Natural killer cell (primary cell): Measurements from ENCODE around the gene NADK2. TPM values are rescaled to one million over a fixed set of nuclear protein-coding genes. Genes with fewer than 3 reads are reported as not detected.

Experiments
- ATAC-seq, 3 donors: fragments of 150-1000 bp in 2 of 3; fragments of 200-7000 bp in 1 of 3; cut with Tn5 transposase; 1 replicate in 1 of 3; 2 replicates in 2 of 3; pipeline ENCODE4 v1.10.0; 2021; ENCODE audit warnings: mild to moderate bottlenecking in 2 of 3, moderate library complexity in 2 of 3
- DNase-seq, 2 donors: peaks; one replicate each; pipeline versions ENCODE4 v3.0.0 to v3.0.0-alpha.2; 2013 to 2021; ENCODE audit warnings: mixed read lengths in 1 of 2
- H3K27ac ChIP-seq: one replicate; pipeline ENCODE4 v1.5.1; 2013; ENCODE audit warnings: mild to moderate bottlenecking, low read length
- H3K27me3 ChIP-seq: one replicate; pipeline ENCODE4 v1.6.1; 2013; ENCODE audit warnings: low read length; ENCODE audit not compliant: control insufficient read depth, insufficient read depth
- H3K36me3 ChIP-seq: one replicate; pipeline ENCODE4 v1.6.1; 2013; ENCODE audit warnings: low read length; ENCODE audit not compliant: control insufficient read depth, insufficient read depth
- H3K4me1 ChIP-seq: one replicate; pipeline ENCODE4 v1.6.1; 2013; ENCODE audit warnings: low read length; ENCODE audit not compliant: control insufficient read depth, insufficient read depth
- H3K4me3 ChIP-seq: one replicate; pipeline ENCODE4 v1.5.1; 2013; ENCODE audit warnings: low read length
- H3K9me3 ChIP-seq: one replicate; pipeline ENCODE4 v1.6.1; 2013; ENCODE audit warnings: low read length; ENCODE audit not compliant: control insufficient read depth, insufficient read depth
- H3K27ac Mint-ChIP-seq, 2 donors: one replicate each; pipeline ENCODE4 v1.8.0; 2022; ENCODE audit warnings: mild to moderate bottlenecking in 2 of 2, mixed read lengths in 2 of 2, moderate library complexity in 1 of 2
- H3K27me3 Mint-ChIP-seq, 2 donors: one replicate each; pipeline ENCODE4 v1.8.0; 2022; ENCODE audit warnings: low read depth in 2 of 2, mixed read lengths in 2 of 2
- H3K36me3 Mint-ChIP-seq: one replicate; pipeline ENCODE4 v1.8.0; 2022; ENCODE audit warnings: mixed read lengths
- H3K4me1 Mint-ChIP-seq, 2 donors: one replicate each; pipeline ENCODE4 v1.8.0; 2022; ENCODE audit warnings: mixed read lengths in 2 of 2
- H3K4me3 Mint-ChIP-seq: one replicate; pipeline ENCODE4 v1.8.0; 2022; ENCODE audit warnings: mild to moderate bottlenecking, moderate library complexity, mixed read lengths
- H3K9me3 Mint-ChIP-seq, 2 donors: one replicate each; pipeline ENCODE4 v1.8.0; 2022; ENCODE audit warnings: mixed read lengths in 2 of 2
- WGBS: methylation state at CpG from one replicate; pipeline ENCODE4 v1.1.7; 2013; ENCODE audit warnings: missing lambda C conversion rate; ENCODE audit not compliant: insufficient coverage; 5-methylcytosine and 5-hydroxymethylcytosine counted together
- intact Hi-C: fragments of 100-400 bp; cut with micrococcal nuclease; formaldehyde crosslinking; loops from one replicate; pipeline ENCODE4 v1.14.2; 2022
- total RNA-seq, 4 donors: library from RNA; stranded (reverse); fragments of 120-200 nt in 1 of 4; gene quantifications; one replicate each; pipeline versions ENCODE4 v1.2.3 to v1.2.4, GENCODE V29; 2013 to 2022
- TF ChIP-seq, protein P1 (sequence below): fragments of 200-600 bp; IDR thresholded peaks from one replicate; pipeline ENCODE4 v1.8.0; 2022; ENCODE audit warnings: antibody characterized with exemption

NADK2 gene
- total RNA-seq, 3 donors from 2014 or later (not counting 1 experiment from before 2014, with no cell fraction given), result 13.1 to 16.2 (median 14.3) TPM

DNA sequence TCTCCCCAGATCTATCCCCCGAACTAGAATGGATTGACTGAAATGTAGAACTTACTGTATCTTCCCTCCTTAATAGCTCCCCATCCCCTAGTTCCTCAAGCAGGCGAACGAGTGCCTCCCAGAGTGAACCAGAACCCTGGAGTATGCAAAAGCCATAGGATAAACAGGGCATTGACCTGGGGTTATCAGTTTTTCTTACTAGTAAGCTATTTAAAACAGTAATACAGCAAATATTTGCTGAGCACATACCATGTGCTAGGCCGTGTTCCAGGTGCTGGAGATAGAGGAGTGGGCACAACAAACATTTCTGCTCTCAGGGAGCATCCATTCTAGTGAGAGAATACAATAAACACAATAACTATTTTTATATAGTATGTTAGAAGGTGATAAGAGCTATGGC is 88.0 kb downstream of the NADK2 start:
- WGBS, result 100% methylated on average over 3 of the region's 4 CpGs

DNA sequence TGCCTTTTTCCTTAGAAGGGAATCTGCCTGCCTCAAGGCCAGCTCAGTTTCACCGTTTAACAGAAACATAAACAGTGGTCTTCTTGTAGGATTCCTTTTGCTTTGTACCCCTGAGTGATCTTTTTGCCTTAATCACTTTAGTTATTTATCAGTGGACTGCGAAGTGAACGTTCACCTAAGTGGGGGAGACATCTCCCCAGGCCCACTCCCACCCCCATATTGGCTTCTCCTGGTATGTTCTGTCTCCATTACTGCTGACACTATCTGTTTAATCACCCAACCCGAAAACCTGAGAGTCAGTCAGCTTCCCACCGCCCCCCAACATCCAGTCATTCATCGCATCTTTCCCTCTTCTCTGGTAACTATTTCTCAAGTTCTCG is 88.4 kb downstream of the NADK2 start:
- intact Hi-C loops, result no loop called here
- no peaks in the 10 kb centered on the region for H3K9me3 ChIP-seq
- no peak overlapping the region for H3K27ac ChIP-seq
- H3K4me1 ChIP-seq, result peaks cover 14% of the 10 kb centered on the region
- TF ChIP-seq, protein P1, sequence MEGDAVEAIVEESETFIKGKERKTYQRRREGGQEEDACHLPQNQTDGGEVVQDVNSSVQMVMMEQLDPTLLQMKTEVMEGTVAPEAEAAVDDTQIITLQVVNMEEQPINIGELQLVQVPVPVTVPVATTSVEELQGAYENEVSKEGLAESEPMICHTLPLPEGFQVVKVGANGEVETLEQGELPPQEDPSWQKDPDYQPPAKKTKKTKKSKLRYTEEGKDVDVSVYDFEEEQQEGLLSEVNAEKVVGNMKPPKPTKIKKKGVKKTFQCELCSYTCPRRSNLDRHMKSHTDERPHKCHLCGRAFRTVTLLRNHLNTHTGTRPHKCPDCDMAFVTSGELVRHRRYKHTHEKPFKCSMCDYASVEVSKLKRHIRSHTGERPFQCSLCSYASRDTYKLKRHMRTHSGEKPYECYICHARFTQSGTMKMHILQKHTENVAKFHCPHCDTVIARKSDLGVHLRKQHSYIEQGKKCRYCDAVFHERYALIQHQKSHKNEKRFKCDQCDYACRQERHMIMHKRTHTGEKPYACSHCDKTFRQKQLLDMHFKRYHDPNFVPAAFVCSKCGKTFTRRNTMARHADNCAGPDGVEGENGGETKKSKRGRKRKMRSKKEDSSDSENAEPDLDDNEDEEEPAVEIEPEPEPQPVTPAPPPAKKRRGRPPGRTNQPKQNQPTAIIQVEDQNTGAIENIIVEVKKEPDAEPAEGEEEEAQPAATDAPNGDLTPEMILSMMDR, result no peak
- Mint-ChIP-seq H3K4me1 (peaks cover 66 to 73% of the 10 kb centered on the region in 2 donors), H3K36me3 (peaks cover 17% of the 10 kb centered on the region), H3K4me3 (peak overlapping the region; percentile 43), H3K9me3 (no peaks in the 10 kb centered on the region), H3K27ac (no peak overlapping the region), H3K27me3 (no peaks in the 10 kb centered on the region)
- 95% methylated on average over 7 of the region's 7 CpGs for WGBS
- ATAC-seq, result no peak
- H3K36me3 ChIP-seq, result peaks cover 11% of the 10 kb centered on the region
- H3K27me3 ChIP-seq, result no peaks in the 10 kb centered on the region
- H3K4me3 ChIP-seq, result no peak overlapping the region
- DNase-seq, result no peak

More for the DNA sequence above, 88.0 kb downstream of the NADK2 start:
- Histone ChIP-seq H3K36me3 (peaks cover 11% of the 10 kb centered on the region), H3K4me1 (peaks cover 14% of the 10 kb centered on the region), H3K9me3 (no peaks in the 10 kb centered on the region), H3K4me3 (no peak overlapping the region), H3K27ac (no peak overlapping the region), H3K27me3 (no peaks in the 10 kb centered on the region)
- H3K9me3 Mint-ChIP-seq, result no peaks in the 10 kb centered on the region
- H3K27ac Mint-ChIP-seq, result no peak overlapping the region
- H3K36me3 Mint-ChIP-seq, result peaks cover 17% of the 10 kb centered on the region
- intact Hi-C loops, result no loop called here
- ATAC-seq, result no peak
- H3K4me1 Mint-ChIP-seq, result peaks cover 71 to 78% of the 10 kb centered on the region in 2 donors
- H3K27me3 Mint-ChIP-seq, result no peaks in the 10 kb centered on the region
- TF ChIP-seq, protein P1, result no peak
- peak overlapping the region; percentile 43 for H3K4me3 Mint-ChIP-seq
- no peak for DNase-seq

DNA sequence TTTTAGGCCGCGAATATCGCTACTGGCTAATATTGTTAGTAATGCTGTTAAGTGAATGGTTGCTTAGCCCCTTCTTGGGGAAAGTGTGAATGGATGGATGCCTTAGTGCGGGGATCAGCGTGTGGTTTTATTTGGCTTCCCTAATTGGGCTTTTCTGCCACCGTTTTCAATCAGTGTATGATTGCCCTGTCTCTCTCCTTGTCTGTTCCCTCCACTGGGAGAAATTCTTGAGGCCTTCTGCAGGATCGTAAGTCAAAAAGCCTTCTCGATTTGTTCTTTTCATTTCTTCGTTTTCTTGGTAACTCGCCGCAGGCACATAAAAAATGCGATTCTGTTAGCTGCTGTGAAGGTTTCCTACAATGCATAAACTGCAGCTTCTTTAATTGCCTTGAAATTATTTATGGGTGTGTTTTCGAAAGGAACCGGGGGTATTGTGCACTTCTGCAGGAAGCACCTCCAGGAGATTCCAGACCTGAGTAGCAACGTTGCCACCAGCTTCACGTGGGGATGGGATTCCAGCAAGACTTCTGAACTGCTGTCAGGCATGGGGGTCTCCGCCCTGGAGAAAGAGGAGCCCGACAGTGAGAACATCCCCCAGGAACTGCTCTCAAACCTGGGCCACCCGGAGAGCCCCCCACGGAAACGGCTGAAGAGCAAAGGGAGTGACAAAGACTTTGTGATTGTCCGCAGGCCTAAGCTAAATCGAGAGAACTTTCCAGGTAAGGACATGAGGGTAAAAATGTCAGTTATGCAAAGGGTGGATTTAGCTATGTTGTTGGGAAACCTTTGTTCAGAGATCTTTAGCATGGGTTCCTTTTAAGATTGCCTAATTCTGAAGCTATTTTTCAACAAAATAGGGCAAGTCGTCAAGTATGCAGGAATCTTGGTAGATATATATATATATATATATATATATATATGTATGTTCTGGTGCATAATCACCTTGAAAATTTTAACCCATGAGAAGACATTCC is 89.1 kb downstream of the NADK2 start:
- H3K36me3 Mint-ChIP-seq, result peaks cover 17% of the 10 kb centered on the region
- Histone ChIP-seq H3K9me3 (no peaks in the 10 kb centered on the region), H3K36me3 (peaks cover 11% of the 10 kb centered on the region), H3K4me3 (peak overlapping the region; percentile 87), H3K27me3 (no peaks in the 10 kb centered on the region), H3K4me1 (peaks cover 14% of the 10 kb centered on the region), H3K27ac (peak overlapping the region; percentile 1)
- peak overlapping the region; percentile 98 for H3K4me3 Mint-ChIP-seq
- TF ChIP-seq, protein P1, result no peak
- WGBS, result 8% methylated on average over 23 of the region's 24 CpGs
- no peak for ATAC-seq
- intact Hi-C loops, result loop anchor here (1.0 kb wide), 1 partner anchor 90 kb away; no protein-coding TSS in a partner anchor
- no peaks in the 10 kb centered on the region for H3K9me3 Mint-ChIP-seq
- no peak for DNase-seq
- H3K27me3 Mint-ChIP-seq, result no peaks in the 10 kb centered on the region
- peaks cover 61 to 66% of the 10 kb centered on the region in 2 donors for H3K4me1 Mint-ChIP-seq
- peak overlapping the region; percentile 90 to 92 for H3K27ac Mint-ChIP-seq
